GM12872 (cell line): ENCODE results near the gene IFT74.

Source experiments
- TF ChIP-seq, protein P1 (sequence below): IDR thresholded peaks from 3 replicates; pipeline ENCODE4 v1.5.1; 2011; ENCODE audit warnings: low read depth, mild to moderate bottlenecking, low read length, moderate library complexity; ENCODE audit not compliant: insufficient read depth

IFT74 gene

DNA sequence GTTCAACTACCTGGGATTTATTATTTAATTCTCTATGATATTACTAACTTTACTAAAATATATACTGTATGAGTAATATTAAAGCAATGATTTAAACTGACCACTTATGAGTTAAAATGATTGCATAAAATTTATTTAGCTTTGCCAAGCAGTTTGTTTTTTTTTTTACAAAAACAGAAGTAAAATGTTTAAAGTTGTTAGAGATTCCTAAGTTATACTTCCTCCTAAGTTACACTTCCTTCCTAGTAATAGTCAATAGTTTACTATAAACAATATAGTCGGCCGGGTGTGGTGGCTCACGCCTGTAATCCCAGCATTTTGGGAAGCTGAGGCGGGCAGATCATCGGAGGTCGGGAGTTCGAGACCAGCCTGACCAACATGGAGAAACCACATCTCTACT is 73.0 kb downstream of the IFT74 start:
- TF ChIP-seq, protein P1, sequence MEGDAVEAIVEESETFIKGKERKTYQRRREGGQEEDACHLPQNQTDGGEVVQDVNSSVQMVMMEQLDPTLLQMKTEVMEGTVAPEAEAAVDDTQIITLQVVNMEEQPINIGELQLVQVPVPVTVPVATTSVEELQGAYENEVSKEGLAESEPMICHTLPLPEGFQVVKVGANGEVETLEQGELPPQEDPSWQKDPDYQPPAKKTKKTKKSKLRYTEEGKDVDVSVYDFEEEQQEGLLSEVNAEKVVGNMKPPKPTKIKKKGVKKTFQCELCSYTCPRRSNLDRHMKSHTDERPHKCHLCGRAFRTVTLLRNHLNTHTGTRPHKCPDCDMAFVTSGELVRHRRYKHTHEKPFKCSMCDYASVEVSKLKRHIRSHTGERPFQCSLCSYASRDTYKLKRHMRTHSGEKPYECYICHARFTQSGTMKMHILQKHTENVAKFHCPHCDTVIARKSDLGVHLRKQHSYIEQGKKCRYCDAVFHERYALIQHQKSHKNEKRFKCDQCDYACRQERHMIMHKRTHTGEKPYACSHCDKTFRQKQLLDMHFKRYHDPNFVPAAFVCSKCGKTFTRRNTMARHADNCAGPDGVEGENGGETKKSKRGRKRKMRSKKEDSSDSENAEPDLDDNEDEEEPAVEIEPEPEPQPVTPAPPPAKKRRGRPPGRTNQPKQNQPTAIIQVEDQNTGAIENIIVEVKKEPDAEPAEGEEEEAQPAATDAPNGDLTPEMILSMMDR, result no peak

DNA sequence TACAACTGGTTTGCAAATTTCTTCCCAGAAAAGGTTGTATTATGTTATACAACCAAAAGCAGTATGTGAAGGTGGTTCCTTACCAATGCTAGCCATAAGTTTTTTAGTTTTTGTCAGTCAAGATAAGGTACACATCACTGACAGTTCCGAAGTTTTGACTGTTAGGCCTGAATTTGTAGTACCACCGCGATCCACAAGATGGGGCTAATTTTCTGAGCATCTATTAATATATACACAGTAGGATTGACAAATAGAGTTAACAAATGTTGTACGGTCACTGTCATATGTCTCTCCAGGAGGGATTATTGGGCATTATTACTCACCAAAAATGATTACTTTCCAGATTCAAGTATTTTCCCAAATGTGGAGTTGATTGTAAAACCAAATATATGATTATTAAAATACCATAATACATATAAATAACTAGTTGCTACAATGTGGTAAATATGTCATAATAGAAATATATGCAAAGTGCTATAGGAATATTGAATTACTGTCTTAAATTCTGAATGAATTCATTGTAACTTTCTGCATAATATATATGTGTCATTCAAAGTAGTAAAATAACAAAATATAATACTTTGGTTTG is 77.7 kb downstream of the IFT74 start:
- TF ChIP-seq, protein P1, result peak; percentile 74

DNA sequence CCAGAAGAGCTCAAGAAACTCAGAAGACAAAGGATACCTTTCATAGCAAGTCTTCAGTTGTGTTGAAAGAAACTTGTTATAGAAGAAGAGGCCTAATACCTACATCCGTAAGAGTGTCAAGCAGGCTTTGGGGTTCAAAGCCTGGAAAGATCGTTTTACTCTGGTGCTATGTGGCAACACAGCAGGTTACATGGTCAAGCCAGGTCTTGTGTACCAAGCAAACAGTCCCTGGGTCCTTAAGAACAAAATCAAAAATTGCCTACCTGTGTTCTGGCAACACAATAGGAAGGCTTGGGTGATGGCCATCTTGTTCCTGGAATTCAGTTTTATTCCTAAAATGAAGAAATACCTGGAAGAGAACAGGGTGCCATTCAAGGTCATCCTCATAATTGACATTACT is 81.3 kb downstream of the IFT74 start:
- TF ChIP-seq, protein P1, result no peak

DNA sequence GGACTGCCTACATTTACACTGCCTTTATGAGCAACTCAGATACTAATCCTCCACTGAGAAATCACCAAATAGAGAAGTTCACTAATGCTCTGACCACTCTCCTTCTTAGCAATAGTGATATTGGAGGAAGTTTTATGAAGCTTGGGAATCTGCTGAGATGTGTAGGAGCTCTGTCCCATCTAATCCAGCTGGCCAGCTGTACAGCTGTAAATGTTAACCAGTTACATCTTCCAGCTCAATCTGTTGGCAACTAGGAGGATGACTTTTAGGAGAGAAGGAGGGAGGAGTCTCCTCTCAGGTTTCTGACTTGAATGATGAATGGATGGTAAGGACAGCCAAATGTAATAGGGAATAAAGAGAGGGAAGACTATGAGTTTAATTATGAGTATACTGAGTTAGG is 85.5 kb downstream of the IFT74 start:
- TF ChIP-seq, protein P1, result no peak

DNA sequence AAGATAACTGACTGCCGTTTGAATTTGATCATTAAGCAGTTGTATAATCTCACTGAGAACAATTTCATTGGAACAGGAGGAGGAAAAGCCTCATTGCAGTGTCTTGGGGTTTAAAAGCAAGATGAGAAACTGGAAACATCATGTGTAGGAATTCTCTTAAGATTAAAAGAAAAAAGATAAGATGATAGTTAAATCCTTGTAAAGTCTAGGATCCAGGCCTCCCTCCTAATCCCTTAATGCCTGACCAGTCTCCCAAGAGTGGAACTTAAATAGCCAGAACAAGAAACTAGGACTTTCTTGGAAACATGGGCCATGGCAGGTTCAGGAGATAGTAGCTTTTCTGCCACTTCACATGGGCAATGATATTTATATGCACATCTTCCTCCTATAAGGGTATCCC is 86.3 kb downstream of the IFT74 start:
- TF ChIP-seq, protein P1, result no peak

DNA sequence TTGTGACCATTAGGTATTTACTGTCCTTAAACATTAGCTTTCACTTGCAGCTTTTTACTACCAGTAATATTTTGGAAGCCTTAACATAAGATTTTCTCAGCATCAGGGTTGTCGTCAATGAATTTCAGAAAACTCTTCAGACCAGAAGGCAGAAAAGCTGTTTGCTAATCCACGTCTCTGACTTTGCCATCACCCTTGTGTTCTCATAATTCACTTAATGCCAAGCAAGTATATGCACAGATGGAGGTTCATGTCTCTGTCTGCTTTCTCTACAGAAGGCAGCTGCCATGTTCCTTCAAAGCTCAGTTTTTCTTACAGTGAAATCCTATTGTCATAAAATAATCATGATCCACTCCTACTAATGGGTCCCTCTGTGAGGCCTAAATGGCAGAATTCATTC is 87.0 kb downstream of the IFT74 start:
- TF ChIP-seq, protein P1, result no peak

DNA sequence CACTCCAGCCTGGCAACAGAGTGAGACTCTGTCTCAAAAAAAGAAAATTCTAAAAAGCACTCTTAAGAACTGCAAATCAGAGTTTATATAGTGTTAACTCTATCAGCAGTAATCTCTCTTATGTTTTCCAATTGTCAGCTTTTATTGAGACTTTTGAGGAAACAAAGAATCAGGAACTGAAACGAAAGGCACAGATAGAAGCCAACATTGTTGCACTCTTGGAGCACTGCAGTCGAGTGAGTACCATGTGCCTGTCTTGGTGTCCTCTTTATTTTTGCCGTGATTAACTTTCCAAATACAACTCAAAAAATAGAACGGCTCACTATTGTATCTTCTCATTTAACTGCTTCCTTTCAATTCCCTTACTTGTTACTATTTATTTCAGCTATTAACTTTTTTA is 90.9 kb downstream of the IFT74 start:
- TF ChIP-seq, protein P1, result no peak

DNA sequence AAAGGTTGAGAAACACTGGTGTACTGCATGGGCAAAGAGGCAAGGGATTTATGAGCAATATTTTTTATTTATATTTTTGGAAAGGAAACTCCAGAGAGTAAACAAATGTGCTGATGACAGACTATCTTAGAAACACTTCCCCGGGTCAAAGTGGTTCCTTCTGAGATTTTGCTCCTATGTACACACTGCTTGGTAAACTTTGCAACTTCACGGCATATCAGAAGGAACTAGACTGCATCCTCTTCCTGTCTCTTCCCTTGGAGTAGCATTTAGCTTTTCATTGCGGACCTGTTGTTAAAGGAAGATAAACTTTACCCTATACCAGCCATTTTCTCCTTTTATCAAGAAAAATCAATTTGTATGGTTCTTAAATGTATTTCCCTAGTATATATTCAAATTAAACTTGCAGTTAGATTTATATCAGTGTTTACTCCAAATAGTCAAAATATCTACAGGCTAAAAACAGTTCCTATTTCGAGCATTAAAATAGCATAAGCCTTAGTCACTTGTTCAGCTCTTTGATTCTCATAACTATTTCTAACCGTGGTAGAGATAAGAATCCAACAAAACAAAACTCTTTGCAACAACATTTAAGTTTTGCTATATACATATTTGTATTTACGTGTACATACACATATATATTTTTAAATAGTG is 97.3 kb downstream of the IFT74 start:
- TF ChIP-seq, protein P1, result no peak
